PC-9 (cell line): ENCODE data around the gene PAQR3. TPM values are rescaled to one million over a fixed set of nuclear protein-coding genes. Genes with fewer than 3 reads are reported as not detected.

Experiments used
- Bru-seq: library from RNA; stranded (reverse); fragments of 400-500 nt; gene quantifications from one replicate; lab custom pipeline; 2021; lab: Mats Ljungman, UMichigan
- BruChase-seq, 2 experiments: library from RNA; stranded (reverse); fragments of 400-500 nt; gene quantifications; one replicate each; lab custom pipeline; 2021; lab: Mats Ljungman, UMichigan
- BruUV-seq: library from RNA; stranded (reverse); fragments of 400-500 nt; replicated peaks from 2 replicates; lab custom pipeline; 2021; lab: Mats Ljungman, UMichigan
- CTCF ChIA-PET: fragments of 300-600 bp; sonication (Branson Sonifier 250); formaldehyde crosslinking; loops from one replicate; lab custom pipeline; 2022; ENCODE audit warnings: antibody characterized with exemption; lab: Charles Lee
- POLR2A ChIA-PET: fragments of 300-600 bp; sonication (Branson Sonifier 250); formaldehyde crosslinking; loops from one replicate; lab custom pipeline; 2022; ENCODE audit warnings: antibody characterized with exemption; ENCODE audit not compliant: unreplicated experiment; lab: Charles Lee
- DNase-seq, 2 experiments: peaks; one replicate each; pipeline versions ENCODE4 v3.0.0 to v3.0.0-alpha.2; 2015 to 2022; ENCODE audit warnings: mixed read lengths in 1 of 2
- H2AFZ ChIP-seq: fragments of 200-600 bp; sonication (generic); 2 replicates; pipeline ENCODE4 v1.8.1; 2017; ENCODE audit warnings: antibody characterized with exemption
- H3F3A ChIP-seq: fragments of 200-600 bp; sonication (generic); 2 replicates; pipeline ENCODE4 v1.8.1; 2017; ENCODE audit warnings: antibody characterized with exemption, mild to moderate bottlenecking, low read depth; ENCODE audit not compliant: insufficient read depth
- H3K27ac ChIP-seq: fragments of 200-600 bp; sonication (generic); 2 replicates; pipeline ENCODE4 v1.6.1; 2016; ENCODE audit warnings: mixed run types
- H3K27me3 ChIP-seq: fragments of 200-600 bp; sonication (generic); 2 replicates; pipeline ENCODE4 v1.6.1; 2016; ENCODE audit warnings: low read depth, mixed run types; ENCODE audit not compliant: insufficient read depth
- H3K36me3 ChIP-seq: fragments of 200-600 bp; sonication (generic); 2 replicates; pipeline ENCODE4 v1.6.1; 2016; ENCODE audit warnings: low read depth, mixed run types
- H3K4me1 ChIP-seq: fragments of 200-600 bp; sonication (generic); replicated peaks from 2 replicates; pipeline ENCODE4 v1.6.1; 2016; ENCODE audit warnings: mixed run types; ENCODE audit not compliant: insufficient read depth
- H3K4me2 ChIP-seq: fragments of 200-600 bp; sonication (generic); 2 replicates; pipeline ENCODE4 v1.6.1; 2017; ENCODE audit warnings: mixed run types
- H3K4me3 ChIP-seq: fragments of 200-600 bp; sonication (generic); 2 replicates; pipeline ENCODE4 v1.6.1; 2016; ENCODE audit warnings: mixed run types
- H3K79me2 ChIP-seq: fragments of 200-600 bp; sonication (generic); 2 replicates; pipeline ENCODE4 v1.6.1; 2017; ENCODE audit warnings: low read depth, mixed run types
- H3K9me2 ChIP-seq: fragments of 200-600 bp; sonication (generic); 2 replicates; pipeline ENCODE4 v1.8.1; 2017; ENCODE audit warnings: mild to moderate bottlenecking; ENCODE audit not compliant: insufficient read depth
- H3K9me3 ChIP-seq: fragments of 200-600 bp; sonication (generic); 2 replicates; pipeline ENCODE4 v1.8.1; 2016; ENCODE audit warnings: low read depth; ENCODE audit not compliant: insufficient read depth
- H4K20me1 ChIP-seq: fragments of 200-600 bp; sonication (generic); 2 replicates; pipeline ENCODE4 v1.8.1; 2017; ENCODE audit not compliant: insufficient read depth
- CTCF ChIP-seq: fragments of 200-600 bp; sonication (generic); conservative IDR thresholded peaks from 2 replicates; pipeline ENCODE4 v1.6.1; 2017; ENCODE audit warnings: mixed run types, antibody characterized with exemption, mild to moderate bottlenecking, moderate library complexity
- EZH2 ChIP-seq: fragments of 200-600 bp; sonication (generic); IDR thresholded peaks from 2 replicates; pipeline ENCODE4 v1.8.0; 2017; ENCODE audit warnings: antibody characterized with exemption, low read depth
- intact Hi-C: fragments of 100-400 bp; cut with micrococcal nuclease; formaldehyde crosslinking; loops from one replicate; pipeline ENCODE4 v1.10.0; 2022; ENCODE audit not compliant: unreplicated experiment
- long read RNA-seq: library from polyadenylated mRNA; stranded (forward); transcript quantifications from one replicate; pipeline ENCODE4 v2.0.0, GENCODE V29; 2022
- total RNA-seq: library from RNA; stranded (reverse); gene quantifications from 2 replicates; pipeline ENCODE4 v1.2.3, GENCODE V29; 2021

Gene PAQR3
- total RNA-seq = 7.9 and 11.0 TPM in 2 replicates
- percentile 59 among the genes with signal in this experiment for Bru-seq, nascent RNA
- BruChase-seq, experiment 1, labeled RNA remaining after a 2-hour chase = percentile 66 among the genes with signal in this experiment
- percentile 71 among the genes with signal in this experiment for BruChase-seq, experiment 2, labeled RNA remaining after a 6-hour chase
- long read RNA-seq, full-length matches to known transcripts = 6 of 8 reads
- long read RNA-seq, partial matches to known transcripts = 0 of 8 reads
- long read RNA-seq, other reads (novel, unspliced or antisense) = 2 of 8 reads

DNA sequence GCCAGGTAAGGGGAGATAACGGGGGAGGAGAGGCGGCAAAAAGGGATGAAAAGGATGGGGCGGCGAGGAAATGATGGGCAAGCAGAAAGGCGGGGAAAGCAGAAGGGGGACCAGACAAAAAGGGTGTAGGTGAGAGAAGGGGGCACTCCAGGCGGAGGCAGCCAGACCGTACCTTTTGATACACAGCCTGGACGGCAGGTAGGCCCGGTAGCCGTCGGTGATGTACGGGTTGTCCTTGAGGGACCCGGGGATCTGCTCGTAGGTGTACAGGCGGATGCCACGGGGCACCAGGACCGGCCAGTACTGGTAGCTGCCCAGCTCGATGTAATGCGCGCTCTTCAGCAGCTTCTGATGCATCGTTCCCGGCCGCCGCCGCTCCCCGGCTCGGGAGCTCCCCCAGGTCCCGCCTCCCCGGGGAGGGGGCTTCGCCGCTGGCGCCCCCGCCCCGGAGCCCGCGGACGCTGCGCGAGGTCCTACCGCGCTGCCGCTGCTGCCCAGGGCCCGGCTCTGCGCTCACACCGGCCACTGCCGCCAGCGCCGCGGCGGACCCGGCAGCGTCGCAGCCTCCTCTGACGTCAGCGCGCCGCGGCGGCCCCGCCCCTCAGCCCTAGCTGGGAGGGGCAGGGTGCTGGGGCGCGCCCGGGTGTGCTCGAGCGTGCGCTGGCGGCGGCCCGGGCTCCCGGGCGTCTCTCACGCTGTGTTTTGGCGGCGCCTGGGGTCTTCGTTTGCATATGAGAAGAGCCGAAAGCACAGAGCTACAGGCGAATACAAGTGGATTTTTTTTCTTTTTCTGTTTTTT is at the start of gene PAQR3:
TSS of gene PAQR3 (minus strand) at position 571 of the 799 bp plus-strand sequence. CDS start at position 357, 214 bp downstream.
- H3K9me2 ChIP-seq = no peaks in the 10 kb centered on the region
- H3K4me2 ChIP-seq = peak within 1 kb of the TSS; percentile 92
- DNase-seq = peak; percentile 41 to 75
- H3K27me3 ChIP-seq = no peaks in the 10 kb centered on the region
- POLR2A ChIA-PET = interaction anchor here (0.5 to 0.6 kb wide), 8 partner anchors 13 to 1420 kb away, joined by 3 to 11 read pairs (median 6); no protein-coding TSS in a partner anchor
- intact Hi-C loops = no loop called here
- peak within 1 kb of the TSS; percentile 94 for H2AFZ ChIP-seq
- H3K27ac ChIP-seq = no peak within 1 kb of the TSS
- TF ChIP-seq CTCF (no peak), EZH2 (no peak)
- BruUV-seq = no TSS peak
- H3K4me1 ChIP-seq = peaks cover 9% of the 10 kb centered on the region
- H4K20me1 ChIP-seq = no peaks in the 10 kb centered on the region
- H3K79me2 ChIP-seq = no peaks in the 10 kb centered on the region
- no peaks in the 10 kb centered on the region for H3K9me3 ChIP-seq
- CTCF ChIA-PET = interaction anchor here (0.6 kb wide), 1 partner anchor 290 kb away, joined by 13 read pairs; no protein-coding TSS in a partner anchor
- peak within 1 kb of the TSS; percentile 72 for H3K4me3 ChIP-seq
- H3F3A ChIP-seq = no peaks in the 10 kb centered on the region
- no peaks in the 10 kb centered on the region for H3K36me3 ChIP-seq

- intact Hi-C loops = no loop called here
- Histone ChIP-seq H3K4me1 (no peaks in the 10 kb centered on the region), H3F3A (no peaks in the 10 kb centered on the region), H3K4me3 (no peak overlapping the region), H3K79me2 (no peaks in the 10 kb centered on the region), H3K9me3 (no peaks in the 10 kb centered on the region), H3K36me3 (no peaks in the 10 kb centered on the region), H3K27me3 (no peaks in the 10 kb centered on the region), H4K20me1 (no peaks in the 10 kb centered on the region), H3K9me2 (no peaks in the 10 kb centered on the region), H3K4me2 (no peak overlapping the region), H2AFZ (no peak overlapping the region), H3K27ac (no peak overlapping the region)
- CTCF ChIA-PET = no interaction called here
- BruUV-seq = no TSS peak
- TF ChIP-seq EZH2 = no peak
- no peak for TF ChIP-seq CTCF
- POLR2A ChIA-PET = no interaction called here
- no peak for DNase-seq
Measured at GRCh38 chr4:78987683-78988082, 48.4 kb upstream of the PAQR3 start.

DNA sequence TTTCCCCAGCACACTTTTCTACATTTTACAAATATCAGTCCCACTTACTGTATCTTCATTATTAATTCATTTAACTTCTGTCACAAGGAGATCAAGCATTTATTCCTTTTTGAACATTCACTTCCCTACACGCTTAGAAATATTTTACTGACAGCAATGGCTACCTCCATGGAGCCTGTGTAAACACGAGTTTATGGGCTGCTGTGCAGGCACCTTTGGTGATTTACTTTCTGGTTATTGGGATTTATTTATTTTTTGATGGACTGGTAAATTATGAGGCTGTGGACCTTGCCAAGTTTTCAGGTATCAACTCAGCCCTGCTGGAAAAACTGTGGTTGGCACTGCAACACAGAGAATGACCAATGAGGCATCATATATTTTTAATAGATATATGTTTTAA is 45.4 kb upstream of the PAQR3 start:
- POLR2A ChIA-PET = no interaction called here
- no peaks in the 10 kb centered on the region for H3K9me2 ChIP-seq
- DNase-seq = no peak
- H3K4me1 ChIP-seq = no peaks in the 10 kb centered on the region
- H3K27me3 ChIP-seq = no peaks in the 10 kb centered on the region
- intact Hi-C loops = no loop called here
- BruUV-seq = no TSS peak
- H3K9me3 ChIP-seq = no peaks in the 10 kb centered on the region
- H3K4me3 ChIP-seq = no peak overlapping the region
- no peaks in the 10 kb centered on the region for H3K79me2 ChIP-seq
- CTCF ChIA-PET = no interaction called here
- no peak overlapping the region for H3K4me2 ChIP-seq
- H3F3A ChIP-seq = no peaks in the 10 kb centered on the region
- no peak for TF ChIP-seq EZH2
- no peak for TF ChIP-seq CTCF
- H3K27ac ChIP-seq = no peak overlapping the region
- H2AFZ ChIP-seq = no peak overlapping the region
- H3K36me3 ChIP-seq = no peaks in the 10 kb centered on the region
- no peaks in the 10 kb centered on the region for H4K20me1 ChIP-seq
